Glutamatergic neuron (in vitro differentiated cells): ENCODE results near the gene MPO. TPM values are rescaled to one million over a fixed set of nuclear protein-coding genes. Genes with fewer than 3 reads are reported as not detected.

Experiments used
- DNase-seq: peaks from one replicate; pipeline ENCODE4 v3.0.0; 2022
- H3K27ac Mint-ChIP-seq: one replicate; pipeline ENCODE4 v1.8.0; 2020; ENCODE audit warnings: mild to moderate bottlenecking, mixed read lengths, inconsistent platforms; ENCODE audit not compliant: unreplicated experiment
- H3K27me3 Mint-ChIP-seq: one replicate; pipeline ENCODE4 v1.8.0; 2020; ENCODE audit warnings: mild to moderate bottlenecking, moderate library complexity, mixed read lengths, inconsistent platforms; ENCODE audit not compliant: unreplicated experiment
- H3K36me3 Mint-ChIP-seq: one replicate; pipeline ENCODE4 v1.8.0; 2020; ENCODE audit warnings: mild to moderate bottlenecking, mixed read lengths, inconsistent platforms; ENCODE audit not compliant: unreplicated experiment
- H3K4me1 Mint-ChIP-seq: one replicate; pipeline ENCODE4 v1.8.0; 2020; ENCODE audit warnings: mild to moderate bottlenecking, low read depth, mixed read lengths, inconsistent platforms; ENCODE audit not compliant: unreplicated experiment
- H3K4me3 Mint-ChIP-seq: one replicate; pipeline ENCODE4 v1.8.0; 2020; ENCODE audit warnings: mild to moderate bottlenecking, mixed read lengths, inconsistent platforms; ENCODE audit not compliant: unreplicated experiment
- H3K9me3 Mint-ChIP-seq: one replicate; pipeline ENCODE4 v1.8.0; 2020; ENCODE audit warnings: mild to moderate bottlenecking, moderate library complexity, mixed read lengths, inconsistent platforms; ENCODE audit not compliant: unreplicated experiment
- total RNA-seq: library from RNA; stranded (reverse); fragmentation: NEBNext Ultra II Directional; extraction: Animal tissue kit (Norgen Biotek cat#: 25700); gene quantifications from one replicate; pipeline ENCODE4 v1.2.1, GENCODE V29; 2021; ENCODE audit not compliant: unreplicated experiment
- TF ChIP-seq, protein P1 (sequence below): fragments of 200-600 bp; sonication (generic); IDR thresholded peaks from one replicate; pipeline ENCODE4 v1.5.0; 2021; ENCODE audit not compliant: partially characterized antibody, unreplicated experiment

MPO gene
- total RNA-seq, 1 donor from 2014 or later, result not detected

DNA sequence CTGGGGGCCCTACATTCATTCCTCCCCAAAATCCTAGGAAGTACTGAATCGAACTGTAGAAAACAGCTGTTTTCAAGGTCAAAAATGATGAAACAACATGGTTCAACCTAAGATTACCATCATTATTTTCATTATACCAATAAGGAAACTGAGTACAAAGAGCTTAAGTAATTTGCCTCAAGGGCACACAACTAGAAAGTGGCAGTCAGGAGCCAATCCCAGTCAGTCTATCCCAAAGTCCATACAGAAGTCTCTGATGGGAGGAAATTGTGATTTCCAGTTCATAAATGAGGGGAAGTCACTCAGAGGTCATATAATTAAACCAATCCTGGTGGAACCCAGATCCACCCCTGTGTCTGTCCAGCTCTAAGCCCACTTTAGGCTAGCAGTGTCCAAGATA lies 34.0 kb downstream of the MPO start:
- no peak overlapping the region for H3K4me3 Mint-ChIP-seq
- no peaks in the 10 kb centered on the region for H3K4me1 Mint-ChIP-seq
- H3K27me3 Mint-ChIP-seq, result peaks cover 17% of the 10 kb centered on the region
- DNase-seq, result no peak
- H3K36me3 Mint-ChIP-seq, result peaks cover 8% of the 10 kb centered on the region
- H3K9me3 Mint-ChIP-seq, result peaks cover 6% of the 10 kb centered on the region
- no peak overlapping the region for H3K27ac Mint-ChIP-seq
- TF ChIP-seq, protein P1, sequence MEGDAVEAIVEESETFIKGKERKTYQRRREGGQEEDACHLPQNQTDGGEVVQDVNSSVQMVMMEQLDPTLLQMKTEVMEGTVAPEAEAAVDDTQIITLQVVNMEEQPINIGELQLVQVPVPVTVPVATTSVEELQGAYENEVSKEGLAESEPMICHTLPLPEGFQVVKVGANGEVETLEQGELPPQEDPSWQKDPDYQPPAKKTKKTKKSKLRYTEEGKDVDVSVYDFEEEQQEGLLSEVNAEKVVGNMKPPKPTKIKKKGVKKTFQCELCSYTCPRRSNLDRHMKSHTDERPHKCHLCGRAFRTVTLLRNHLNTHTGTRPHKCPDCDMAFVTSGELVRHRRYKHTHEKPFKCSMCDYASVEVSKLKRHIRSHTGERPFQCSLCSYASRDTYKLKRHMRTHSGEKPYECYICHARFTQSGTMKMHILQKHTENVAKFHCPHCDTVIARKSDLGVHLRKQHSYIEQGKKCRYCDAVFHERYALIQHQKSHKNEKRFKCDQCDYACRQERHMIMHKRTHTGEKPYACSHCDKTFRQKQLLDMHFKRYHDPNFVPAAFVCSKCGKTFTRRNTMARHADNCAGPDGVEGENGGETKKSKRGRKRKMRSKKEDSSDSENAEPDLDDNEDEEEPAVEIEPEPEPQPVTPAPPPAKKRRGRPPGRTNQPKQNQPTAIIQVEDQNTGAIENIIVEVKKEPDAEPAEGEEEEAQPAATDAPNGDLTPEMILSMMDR, result no peak

DNA sequence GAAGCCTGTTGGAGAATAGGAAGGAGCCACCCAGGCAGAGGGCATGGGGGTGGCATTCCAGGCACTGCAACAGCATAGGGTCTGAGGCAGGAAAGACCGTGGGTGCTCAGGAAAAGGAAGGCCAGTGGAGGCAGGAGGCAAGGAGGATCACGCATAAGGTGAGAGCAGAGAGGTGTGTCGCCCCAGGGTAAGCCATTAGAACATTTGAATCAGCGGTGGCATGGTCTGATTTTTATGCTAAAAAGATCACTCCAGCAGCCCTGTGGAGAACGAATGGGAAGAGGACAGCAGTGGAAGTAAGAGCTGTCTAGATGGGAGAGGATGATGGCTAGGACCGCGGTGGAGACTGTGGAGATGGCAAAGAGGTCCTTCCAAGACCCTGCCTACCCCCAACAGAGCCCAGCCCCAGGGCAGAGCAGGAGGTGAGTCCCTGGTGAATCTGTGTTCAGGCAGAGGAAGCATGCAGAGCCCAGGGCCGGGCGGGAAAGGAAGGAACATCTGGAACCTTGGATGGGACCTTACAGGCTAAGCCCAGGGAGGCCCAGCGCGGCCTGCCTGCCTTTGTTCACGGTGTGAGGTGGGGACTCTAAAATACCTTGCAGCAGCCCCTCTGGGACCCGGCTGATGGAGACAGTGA lies 34.5 kb downstream of the MPO start:
- Mint-ChIP-seq H3K36me3 (peaks cover 8% of the 10 kb centered on the region), H3K9me3 (peaks cover 6% of the 10 kb centered on the region), H3K4me3 (no peak overlapping the region), H3K27me3 (peaks cover 15% of the 10 kb centered on the region), H3K27ac (no peak overlapping the region), H3K4me1 (no peaks in the 10 kb centered on the region)
- DNase-seq, result no peak
- TF ChIP-seq, protein P1, result no peak

DNA sequence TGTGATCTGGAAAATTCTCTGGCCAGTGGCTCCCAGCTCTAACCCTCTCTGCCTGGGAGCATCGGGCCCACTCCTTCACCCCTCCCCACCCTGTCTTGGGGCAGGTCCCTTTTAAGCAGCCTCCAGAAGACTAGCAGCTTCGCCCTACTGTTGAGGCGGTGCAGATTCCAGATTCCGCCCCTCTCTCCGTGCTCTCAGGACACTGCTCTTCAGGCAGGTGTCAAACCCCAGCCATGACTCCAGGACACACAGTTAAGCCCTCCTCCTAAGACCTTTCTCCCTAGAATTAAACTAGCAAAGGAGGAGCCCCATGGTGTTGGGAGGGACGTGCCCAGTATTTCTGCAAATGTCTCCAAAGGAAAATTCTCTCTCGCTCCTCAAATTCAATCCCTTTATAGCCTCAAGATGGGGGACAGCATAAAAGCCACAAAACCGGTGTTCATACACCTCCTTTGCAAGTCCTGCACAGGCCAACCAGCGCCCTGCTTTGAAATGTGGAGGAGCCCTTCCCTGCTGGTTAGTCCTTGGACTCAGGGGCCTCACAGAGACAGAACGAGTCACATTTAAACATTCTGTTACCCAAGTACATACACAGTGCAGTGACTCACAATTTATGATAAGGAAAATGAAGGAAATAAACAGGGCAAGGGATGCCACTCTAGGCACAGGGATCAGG lies 35.2 kb downstream of the MPO start:
- Mint-ChIP-seq H3K4me1 (no peaks in the 10 kb centered on the region), H3K27me3 (peaks cover 15% of the 10 kb centered on the region), H3K36me3 (peaks cover 8% of the 10 kb centered on the region), H3K4me3 (no peak overlapping the region), H3K27ac (no peak overlapping the region), H3K9me3 (peaks cover 6% of the 10 kb centered on the region)
- no peak for DNase-seq
- TF ChIP-seq, protein P1, result no peak

DNA sequence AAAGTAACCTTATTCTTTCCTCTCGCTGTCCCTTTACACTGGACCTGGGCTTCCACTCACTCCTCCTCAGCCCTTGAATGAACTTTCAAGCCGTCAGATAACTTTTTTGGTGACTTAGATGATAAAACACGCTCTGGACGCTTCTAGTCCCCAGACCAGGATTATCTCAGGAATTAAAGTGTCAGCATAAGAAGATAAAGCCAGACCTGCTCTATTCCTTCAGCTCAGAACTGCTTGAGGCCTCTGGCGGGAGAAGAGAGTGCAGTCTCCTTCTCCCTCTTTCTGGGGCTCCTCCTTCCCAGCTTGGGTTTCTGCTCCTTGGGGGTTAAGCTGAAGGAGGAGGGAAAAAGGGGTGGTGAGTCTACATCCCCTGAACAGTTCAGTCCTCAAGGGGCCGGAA lies 35.8 kb downstream of the MPO start:
- H3K9me3 Mint-ChIP-seq, result peaks cover 4% of the 10 kb centered on the region
- no peak overlapping the region for H3K27ac Mint-ChIP-seq
- no peaks in the 10 kb centered on the region for H3K4me1 Mint-ChIP-seq
- H3K27me3 Mint-ChIP-seq, result peaks cover 15% of the 10 kb centered on the region
- H3K4me3 Mint-ChIP-seq, result no peak overlapping the region
- peaks cover 8% of the 10 kb centered on the region for H3K36me3 Mint-ChIP-seq
- TF ChIP-seq, protein P1, result no peak
- no peak for DNase-seq

DNA sequence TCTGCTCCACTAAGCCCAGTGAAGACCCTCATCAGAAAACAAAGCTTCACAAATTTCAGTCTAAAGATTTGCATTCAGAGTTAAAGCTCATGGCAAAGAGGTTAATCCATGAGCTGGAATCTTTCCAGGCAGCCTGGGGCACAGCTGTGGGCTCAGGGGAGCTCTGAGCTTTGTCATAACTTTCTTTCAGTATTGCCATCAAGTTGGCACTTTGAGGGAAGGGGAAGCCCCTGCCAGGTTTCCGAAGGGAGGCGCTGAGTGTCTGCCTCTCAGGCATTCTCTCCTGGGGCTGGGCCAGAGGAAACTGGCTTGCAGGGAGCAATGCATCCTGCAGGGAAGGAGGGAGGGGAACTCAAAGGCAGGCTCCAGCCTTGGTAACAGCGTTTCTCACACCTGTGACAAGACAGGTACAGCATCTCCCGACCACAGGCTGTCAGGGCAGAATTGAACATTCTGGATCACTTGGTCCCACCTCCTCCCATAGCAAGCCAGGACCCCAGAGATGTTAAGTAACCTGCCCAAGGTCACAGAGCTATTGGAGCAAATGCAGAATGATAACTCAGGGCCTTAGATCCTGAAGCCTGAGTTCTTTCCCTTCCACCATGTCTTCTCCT lies 38.5 kb downstream of the MPO start:
- Mint-ChIP-seq H3K36me3 (peaks cover 8% of the 10 kb centered on the region), H3K27ac (no peak overlapping the region), H3K27me3 (peaks cover 13% of the 10 kb centered on the region), H3K4me3 (no peak overlapping the region), H3K9me3 (peaks cover 4% of the 10 kb centered on the region), H3K4me1 (no peaks in the 10 kb centered on the region)
- TF ChIP-seq, protein P1, result no peak
- DNase-seq, result no peak
